OCI-LY3 (cell line): ENCODE data around the gene SLC35A3.

Experiments
- H2AFZ ChIP-seq: fragments of 200-600, 300-600 bp; shearing (Covaris generic); 2 replicates; pipeline ENCODE4 v1.6.0; 2014; ENCODE audit warnings: antibody characterized with exemption, low read depth, low read length
- H3K27ac ChIP-seq: fragments of 200-600, 300-600 bp; sonication (generic); 2 replicates; pipeline ENCODE4 v1.5.1; 2014; ENCODE audit warnings: mild to moderate bottlenecking, low read length, moderate library complexity, mixed read lengths
- H3K27me3 ChIP-seq: fragments of 200-600, 300-600 bp; sonication (generic); 2 replicates; pipeline ENCODE4 v1.6.1; 2014; ENCODE audit warnings: low read depth, low read length, mixed read lengths
- H3K36me3 ChIP-seq: fragments of 200-600, 300-600 bp; sonication (generic); replicated peaks from 2 replicates; pipeline ENCODE3; 2014; ENCODE audit warnings: low read depth, low read length, mixed read lengths
- H3K4me1 ChIP-seq: fragments of 300-600, 200-600 bp; sonication (generic); 2 replicates; pipeline ENCODE4 v1.6.1; 2014; ENCODE audit warnings: low read length, mixed read lengths
- H3K4me2 ChIP-seq: fragments of 200-600, 300-600 bp; sonication (generic); 2 replicates; pipeline ENCODE4 v1.6.1; 2014; ENCODE audit warnings: low read length, mixed read lengths
- H3K4me3 ChIP-seq: fragments of 300-600, 200-600 bp; sonication (generic); 2 replicates; pipeline ENCODE4 v1.5.1; 2014; ENCODE audit warnings: antibody characterized with exemption, mild to moderate bottlenecking, low read length, moderate library complexity
- H3K79me2 ChIP-seq: fragments of 300-600, 200-600 bp; shearing (Covaris generic); 2 replicates; pipeline ENCODE4 v1.6.1; 2014; ENCODE audit warnings: mild to moderate bottlenecking, low read length, mixed read lengths
- H3K9ac ChIP-seq: fragments of 300-600, 200-600 bp; shearing (Covaris generic); 2 replicates; pipeline ENCODE4 v1.6.0; 2014; ENCODE audit warnings: mild to moderate bottlenecking, low read length, moderate library complexity
- H3K9me3 ChIP-seq: fragments of 200-600, 300-600 bp; shearing (Covaris generic); 2 replicates; pipeline ENCODE4 v1.6.1; 2014; ENCODE audit warnings: low read length, mixed read lengths; ENCODE audit not compliant: insufficient read depth
- H4K20me1 ChIP-seq: fragments of 200-600, 300-600 bp; sonication (generic); 2 replicates; pipeline ENCODE4 v1.6.1; 2016; ENCODE audit warnings: low read length, mixed read lengths; ENCODE audit not compliant: insufficient read depth
- CTCF ChIP-seq: fragments of 200-600, 300-600 bp; sonication (generic); IDR thresholded peaks from 2 replicates; pipeline ENCODE4 v1.5.1; 2014; ENCODE audit warnings: antibody characterized with exemption, low read length, low read depth
- EZH2phosphoT487 ChIP-seq: fragments of 200-600 bp; shearing (Covaris generic); IDR thresholded peaks from 2 replicates; pipeline ENCODE4 v1.6.1; 2018; ENCODE audit warnings: antibody characterized with exemption, mixed run types, low read depth

SLC35A3 gene

GRCh38 chr1:100070201-100070939 is 100.6 kb downstream of the SLC35A3 start:
- peaks cover 5% of the 10 kb centered on the region; the same call in 1 of the 2 replicates for H4K20me1 ChIP-seq
- TF ChIP-seq EZH2phosphoT487 (no peak), CTCF (no peak)
- H3K27ac ChIP-seq = no peak overlapping the region
- H3K9ac ChIP-seq = no peak overlapping the region
- 0 out of 2 replicates have a peak, but pooled peaks cover 4% of the 10 kb centered on the region for H3K79me2 ChIP-seq
- no peak overlapping the region for H3K4me3 ChIP-seq
- no peaks in the 10 kb centered on the region for H3K9me3 ChIP-seq
- peaks cover 27% of the 10 kb centered on the region for H3K36me3 ChIP-seq
- no peak overlapping the region for H2AFZ ChIP-seq
- no peak overlapping the region for H3K4me2 ChIP-seq
- no peaks in the 10 kb centered on the region for H3K27me3 ChIP-seq
- H3K4me1 ChIP-seq = peaks cover 12% of the 10 kb centered on the region

GRCh38 chr1:100073531-100073930 is 103.7 kb downstream of the SLC35A3 start:
- Histone ChIP-seq H4K20me1 (peaks cover 28% of the 10 kb centered on the region), H3K27ac (no peak overlapping the region), H3K79me2 (peaks cover 17% of the 10 kb centered on the region), H3K36me3 (peaks cover 33% of the 10 kb centered on the region), H3K27me3 (no peaks in the 10 kb centered on the region), H2AFZ (no peak overlapping the region), H3K4me2 (no peak overlapping the region), H3K9me3 (no peaks in the 10 kb centered on the region), H3K9ac (no peak overlapping the region), H3K4me1 (peaks cover 43% of the 10 kb centered on the region), H3K4me3 (no peak overlapping the region)
- TF ChIP-seq EZH2phosphoT487 (no peak), CTCF (no peak)

GRCh38 chr1:100074604-100075395 is 105.0 kb downstream of the SLC35A3 start:
- H3K27ac ChIP-seq = peak overlapping the region; percentile 66
- H3K9me3 ChIP-seq = no peaks in the 10 kb centered on the region
- H3K36me3 ChIP-seq = peaks cover 33% of the 10 kb centered on the region
- peaks cover 28% of the 10 kb centered on the region for H4K20me1 ChIP-seq
- H3K9ac ChIP-seq = no peak overlapping the region
- H3K79me2 ChIP-seq = peaks cover 17% of the 10 kb centered on the region
- no peak overlapping the region for H3K4me2 ChIP-seq
- H3K4me1 ChIP-seq = peaks cover 46% of the 10 kb centered on the region
- H2AFZ ChIP-seq = no peak overlapping the region
- no peaks in the 10 kb centered on the region for H3K27me3 ChIP-seq
- no peak overlapping the region for H3K4me3 ChIP-seq
- TF ChIP-seq EZH2phosphoT487 (no peak), CTCF (no peak)

GRCh38 chr1:100075773-100076172 is 106.0 kb downstream of the SLC35A3 start:
- no peaks in the 10 kb centered on the region for H3K27me3 ChIP-seq
- 0 out of 2 replicates have a peak overlapping the region, but pooled peaks have one; percentile 23 for H3K9ac ChIP-seq
- H3K79me2 ChIP-seq = peaks cover 17% of the 10 kb centered on the region
- no peak for TF ChIP-seq EZH2phosphoT487
- TF ChIP-seq CTCF = no peak
- no peaks in the 10 kb centered on the region for H3K9me3 ChIP-seq
- H3K4me1 ChIP-seq = peaks cover 46% of the 10 kb centered on the region
- H3K36me3 ChIP-seq = peaks cover 27% of the 10 kb centered on the region
- H3K27ac ChIP-seq = peak overlapping the region; percentile 66
- peak overlapping the region; percentile 51 for H3K4me2 ChIP-seq
- no peak overlapping the region for H2AFZ ChIP-seq
- peaks cover 33% of the 10 kb centered on the region for H4K20me1 ChIP-seq
- peak overlapping the region; percentile 23; the same call in 1 of the 2 replicates for H3K4me3 ChIP-seq
